ENCODE measurements around the gene IFRD2.

GRCh38 chr3:50258029-50258680 lies 34.1 kb downstream of the IFRD2 start:
- TF ChIP-seq CTCF (IDR thresholded peaks at IDR 0.05) (no peak), POLR2AphosphoS5 (IDR thresholded peaks at IDR 0.05) (no peak)

Data from sigmoid colon (tissue), 4 donors.